ENCODE measurements around the gene CYB5D1.

CYB5D1 gene

GRCh38 chr17:7834542-7834956 lies 23.3 kb upstream of the CYB5D1 start:
- DNase-seq, result no peak

GRCh38 chr17:7834957-7835813 lies 22.6 kb upstream of the CYB5D1 start:
- DNase-seq, result peak; percentile 99

GRCh38 chr17:7835814-7836595 lies 21.8 kb upstream of the CYB5D1 start:
- DNase-seq, result peak; percentile 71

- peak; percentile 93 for DNase-seq
Measured at GRCh38 chr17:7836596-7837407, 21.0 kb upstream of the CYB5D1 start.

- no peak for DNase-seq
Measured at GRCh38 chr17:7837408-7838088, 20.3 kb upstream of the CYB5D1 start.

GRCh38 chr17:7838090-7839075 lies 19.4 kb upstream of the CYB5D1 start:
- peak; percentile 85 for DNase-seq

GRCh38 chr17:7839190-7839875 lies 18.5 kb upstream of the CYB5D1 start:
- no peak for DNase-seq

GRCh38 chr17:7839876-7840261 lies 17.9 kb upstream of the CYB5D1 start:
- DNase-seq, result peak; percentile 54

- DNase-seq, result no peak
Measured at GRCh38 chr17:7840441-7840840, 17.4 kb upstream of the CYB5D1 start.

GRCh38 chr17:7840875-7841274 lies 16.9 kb upstream of the CYB5D1 start:
- DNase-seq, result no peak

GRCh38 chr17:7841396-7841914 lies 16.3 kb upstream of the CYB5D1 start:
- DNase-seq, result peak; percentile 94

GRCh38 chr17:7841915-7842379 lies 15.9 kb upstream of the CYB5D1 start:
- peak; percentile 90 for DNase-seq

GRCh38 chr17:7842380-7843256 lies 15.2 kb upstream of the CYB5D1 start:
- DNase-seq, result peak; percentile 93

GRCh38 chr17:7843257-7843535 lies 14.6 kb upstream of the CYB5D1 start:
- no peak for DNase-seq

GRCh38 chr17:7843536-7844291 lies 14.1 kb upstream of the CYB5D1 start:
- peak; percentile 78 for DNase-seq

GRCh38 chr17:7844292-7845154 lies 13.3 kb upstream of the CYB5D1 start:
- peak; percentile 91 for DNase-seq

GRCh38 chr17:7845359-7846062 lies 12.3 kb upstream of the CYB5D1 start:
- DNase-seq, result no peak

Measured in fibroblast of skin of right quadriceps (primary cell).